ENCODE results near the gene OR5AC2. TPM values are rescaled to one million over a fixed set of nuclear protein-coding genes. Genes with fewer than 3 reads are reported as not detected.

OR5AC2 gene
- polyA plus RNA-seq, 2 of the 4 experiments (the other 2 are of a cell fraction): not detected

DNA sequence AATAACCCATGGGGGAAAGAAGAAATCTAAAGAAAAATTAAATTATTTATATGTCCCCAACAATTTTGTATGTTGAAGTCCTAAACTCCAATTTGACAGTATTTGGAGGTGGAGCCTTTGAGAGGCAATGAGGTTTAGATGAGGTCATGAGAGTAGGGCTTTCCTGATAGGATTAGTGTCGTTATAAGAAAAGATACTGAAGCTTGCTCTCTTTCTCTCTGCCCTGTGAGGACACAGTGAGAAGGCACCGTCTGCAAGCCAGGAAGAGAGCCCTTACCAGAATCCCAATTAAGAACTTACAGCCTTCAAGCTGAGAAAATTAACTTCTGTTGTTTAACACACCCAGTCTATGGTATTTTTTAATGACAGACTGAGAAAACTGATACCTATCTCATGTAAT lies 16.1 kb upstream of the OR5AC2 start:
- no peak overlapping the region for H3K4me3 ChIP-seq
- FAIRE-seq (no peak), DNase-seq (ENCODE audit: low read depth in 1 of 2, low spot score in 1 of 2) (no peak), ATAC-seq (no peak)
- POLR2A ChIA-PET: no interaction called here
- H3K4me1 ChIP-seq: no peaks in the 10 kb centered on the region
- no peak for TF ChIP-seq MAZ (IDR thresholded peaks at IDR 0.05; ENCODE audit: borderline replicate concordance, low read depth, low read length)
- no peaks in the 10 kb centered on the region for H3K9me3 ChIP-seq
- CTCF ChIA-PET: no interaction called here
- H3K4me2 ChIP-seq: no peak overlapping the region
- H3K27ac ChIP-seq: no peak overlapping the region
- WGBS (ENCODE audit: missing lambda C conversion rate): 3% methylated on average over 2 of the region's 2 CpGs

- FAIRE-seq (no peak), ATAC-seq (no peak), DNase-seq (ENCODE audit: low read depth in 1 of 2, low spot score in 1 of 2) (no peak)
- no peaks in the 10 kb centered on the region for H3K4me1 ChIP-seq
- no peak overlapping the region for H3K27ac ChIP-seq
- ChIA-PET POLR2A (no interaction called here), CTCF (no interaction called here)
- no peak overlapping the region for H3K4me2 ChIP-seq
- H3K4me3 ChIP-seq: no peak overlapping the region
- TF ChIP-seq KDM5A (IDR thresholded peaks at IDR 0.05) (no peak), TFCP2L1 (CRISPR knock-in tag; IDR thresholded peaks at IDR 0.05) (no peak), SREBF2 (IDR thresholded peaks at IDR 0.05) (no peak)
- H3K9me3 ChIP-seq: no peaks in the 10 kb centered on the region
- 3% methylated on average over 1 of the region's 1 CpG for WGBS (ENCODE audit: missing lambda C conversion rate)
These were observed 13.5 kb upstream of the OR5AC2 start for GRCh38 chr3:98073486-98073885.

DNA sequence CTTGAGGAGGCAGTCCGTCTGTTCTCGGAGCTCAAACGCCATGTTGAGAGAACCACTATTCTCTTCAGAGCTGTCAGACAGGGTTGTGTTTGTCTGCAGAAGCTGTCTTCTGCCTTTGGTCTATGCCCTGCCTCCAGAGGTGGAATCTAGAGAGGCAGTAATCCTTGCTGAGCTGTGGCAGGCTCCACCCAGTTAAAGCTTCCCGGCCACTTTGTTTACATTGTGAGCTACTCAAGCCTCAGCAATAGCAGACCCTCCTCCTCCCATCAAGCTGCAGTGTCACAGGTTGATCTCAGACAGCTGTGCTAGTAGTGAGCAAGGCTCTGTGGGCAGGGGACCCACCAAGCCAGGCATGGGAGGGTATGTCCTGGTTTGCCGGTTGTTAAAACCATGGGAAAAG lies 8.9 kb downstream of the OR5AC2 start:
- ChIA-PET POLR2A (no interaction called here), CTCF (interaction anchor here (1.7 kb wide), 1 partner anchor 56 kb away, joined by 4 read pairs; no protein-coding TSS in a partner anchor)
- FAIRE-seq (no peak), DNase-seq (ENCODE audit: low read depth in 1 of 2, low spot score in 1 of 2) (no peak), ATAC-seq (no peak)
- Histone ChIP-seq H3K9me3 (no peaks in the 10 kb centered on the region), H3K27ac (no peak overlapping the region), H3K4me2 (no peak overlapping the region), H3K4me1 (no peaks in the 10 kb centered on the region), H3K4me3 (no peak overlapping the region)
- TF ChIP-seq HOXB13 (CRISPR knock-in tag; IDR thresholded peaks at IDR 0.05; ENCODE audit: low read depth) (no peak), JUNB (IDR thresholded peaks at IDR 0.05) (no peak), ESRRA (IDR thresholded peaks at IDR 0.05; ENCODE audit: borderline replicate concordance, low read length) (no peak), EP300 (IDR thresholded peaks at IDR 0.05) (no peak), ZC3H11A (IDR thresholded peaks at IDR 0.05) (no peak), RNF2 (IDR thresholded peaks at IDR 0.05; ENCODE audit: borderline replicate concordance, low read depth) (no peak), EHF (CRISPR knock-in tag; IDR thresholded peaks at IDR 0.05) (no peak), NFE2L2 (conservative IDR thresholded peaks at IDR 0.05; ENCODE audit: low read length) (no peak), SREBF2 (IDR thresholded peaks at IDR 0.05) (no peak), KDM5A (IDR thresholded peaks at IDR 0.05) (no peak), PHF8 (IDR thresholded peaks at IDR 0.05; ENCODE audit: borderline replicate concordance, low read depth) (no peak), BHLHE40 (IDR thresholded peaks at IDR 0.05; ENCODE audit: low read depth, low read length) (no peak)
- 5% methylated on average over 5 of the region's 5 CpGs for WGBS (ENCODE audit: missing lambda C conversion rate)

DNA sequence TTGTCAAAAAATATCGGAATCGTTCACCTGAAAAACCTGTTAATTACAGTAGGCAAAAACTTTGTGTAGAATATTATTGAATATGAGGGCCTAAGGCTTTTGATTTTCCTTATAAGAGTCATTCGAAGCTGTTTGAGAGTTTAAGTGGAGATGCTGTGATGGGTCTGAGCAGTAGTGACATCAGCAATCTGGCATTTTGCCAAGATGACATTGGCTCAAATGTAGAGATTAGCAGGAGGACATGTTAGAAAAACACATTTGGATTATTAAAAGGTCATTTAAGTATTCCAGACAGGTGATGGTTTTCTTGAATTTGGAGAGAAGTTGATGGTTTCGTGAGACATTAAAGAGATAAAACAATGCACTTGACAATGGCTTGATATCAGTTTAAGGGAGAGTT lies 12.9 kb downstream of the OR5AC2 start:
- Histone ChIP-seq H3K4me3 (no peak overlapping the region), H3K9me3 (no peaks in the 10 kb centered on the region), H3K27ac (no peak overlapping the region), H3K4me2 (no peak overlapping the region), H3K4me1 (no peaks in the 10 kb centered on the region)
- 23% methylated on average over 4 of the region's 4 CpGs for WGBS (ENCODE audit: missing lambda C conversion rate)
- DNase-seq (ENCODE audit: low read depth in 1 of 2, low spot score in 1 of 2) (no peak), FAIRE-seq (no peak), ATAC-seq (no peak)
- TF ChIP-seq JUN (IDR thresholded peaks at IDR 0.05): no peak
- TF ChIP-seq CHD2 (IDR thresholded peaks at IDR 0.05; ENCODE audit: low read length, partially characterized antibody): no peak
- TF ChIP-seq NPAS2 (CRISPR knock-in tag; IDR thresholded peaks at IDR 0.05; ENCODE audit: borderline replicate concordance): no peak
- no peak for TF ChIP-seq HOXB5 (CRISPR knock-in tag; IDR thresholded peaks at IDR 0.05)
- no peak for TF ChIP-seq MAZ (IDR thresholded peaks at IDR 0.05; ENCODE audit: borderline replicate concordance, low read depth, low read length)
- TF ChIP-seq USF2 (IDR thresholded peaks at IDR 0.05): no peak
- no peak for TF ChIP-seq CEBPB (IDR thresholded peaks at IDR 0.05)
- no peak for TF ChIP-seq SREBF2 (IDR thresholded peaks at IDR 0.05)
- TF ChIP-seq E2F6 (IDR thresholded peaks at IDR 0.05; ENCODE audit: borderline replicate concordance, low read depth): no peak
- no peak for TF ChIP-seq CHD4 (IDR thresholded peaks at IDR 0.05; ENCODE audit: borderline replicate concordance)
- no peak for TF ChIP-seq EP300 (IDR thresholded peaks at IDR 0.05)
- no peak for TF ChIP-seq CBX8 (IDR thresholded peaks at IDR 0.05)
- no peak for TF ChIP-seq EHF (CRISPR knock-in tag; IDR thresholded peaks at IDR 0.05)
- no peak for TF ChIP-seq ZSCAN20 (CRISPR knock-in tag; IDR thresholded peaks at IDR 0.05)
- TF ChIP-seq, protein P1, sequence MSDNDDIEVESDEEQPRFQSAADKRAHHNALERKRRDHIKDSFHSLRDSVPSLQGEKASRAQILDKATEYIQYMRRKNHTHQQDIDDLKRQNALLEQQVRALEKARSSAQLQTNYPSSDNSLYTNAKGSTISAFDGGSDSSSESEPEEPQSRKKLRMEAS (IDR thresholded peaks at IDR 0.05): no peak
- no peak for TF ChIP-seq HEYL (CRISPR knock-in tag; IDR thresholded peaks at IDR 0.05)
- no peak for TF ChIP-seq POLR2A (IDR thresholded peaks at IDR 0.05; ENCODE audit: low read length)
- no peak for TF ChIP-seq EHMT2 (IDR thresholded peaks at IDR 0.05; ENCODE audit: low read depth)
- no peak for TF ChIP-seq NR3C1 (IDR thresholded peaks at IDR 0.05)
- POLR2A ChIA-PET: no interaction called here
- CTCF ChIA-PET: no interaction called here

All from A549 (cell line).